Gastroesophageal sphincter (tissue), 3 donors: ENCODE results near the gene PDLIM5.
"Not testable (repeated sequence)": the region's sequence is repeated elsewhere in the genome, so short reads cannot be mapped to it uniquely, and the experiment has no call there.

Experiments used
- CTCF ChIP-seq, 4 experiments: fragments of 200-600 bp in 2 of 4; fragments of 450-650 bp in 2 of 4; sonication (generic) in 1 of 4; IDR thresholded peaks; one replicate each; pipeline ENCODE4 v1.5.1; 2017 to 2019; ENCODE audit warnings: antibody characterized with exemption in 4 of 4, mild to moderate bottlenecking in 2 of 4, moderate library complexity in 2 of 4
- EP300 ChIP-seq: sonication (generic); formaldehyde crosslinking; IDR thresholded peaks from one replicate; pipeline ENCODE4 v1.6.1; 2017; ENCODE audit warnings: antibody characterized with exemption, mild to moderate bottlenecking
- POLR2A ChIP-seq, 2 donors: fragments of 450-650 bp; IDR thresholded peaks; one replicate each; pipeline ENCODE4 v1.6.1; 2017; ENCODE audit warnings: antibody characterized with exemption in 2 of 2, mild to moderate bottlenecking in 2 of 2, moderate library complexity in 1 of 2
- POLR2AphosphoS5 ChIP-seq: sonication (generic); formaldehyde crosslinking; IDR thresholded peaks from one replicate; pipeline ENCODE4 v1.6.1; 2017; ENCODE audit warnings: antibody characterized with exemption

GRCh38 chr4:94402439-94402838 lies 49.3 kb upstream of the PDLIM5 start:
- not testable (repeated sequence) for TF ChIP-seq CTCF (IDR thresholded peaks at IDR 0.05); EP300; POLR2A (IDR thresholded peaks at IDR 0.05); POLR2AphosphoS5
